ENCODE data around the gene TMEM253.

TMEM253 gene

GRCh38 chr14:21089877-21090193 is 11.0 kb upstream of the TMEM253 start:
- no peak for DNase-seq

- peak in 11 of 56 donors; percentile 2 to 52 (median 17) for DNase-seq
Measured at GRCh38 chr14:21090194-21090939, 10.5 kb upstream of the TMEM253 start.

- DNase-seq: no peak
Measured at GRCh38 chr14:21090940-21091663, 9.8 kb upstream of the TMEM253 start.

GRCh38 chr14:21091821-21092272 is 9.0 kb upstream of the TMEM253 start:
- DNase-seq: no peak

GRCh38 chr14:21092273-21093011 is 8.4 kb upstream of the TMEM253 start:
- DNase-seq: peak in 48 of 56 donors; percentile 27 to 86 (median 62)

GRCh38 chr14:21093018-21093417 is 7.8 kb upstream of the TMEM253 start:
- no peak for DNase-seq

GRCh38 chr14:21093769-21094681 is 6.8 kb upstream of the TMEM253 start:
- peak in 12 of 56 donors; percentile 13 to 48 (median 32) for DNase-seq

- DNase-seq: peak in 8 of 56 donors; percentile 6 to 43 (median 24)
Measured at GRCh38 chr14:21095430-21096205, 5.2 kb upstream of the TMEM253 start.

- no peak for DNase-seq
Measured at GRCh38 chr14:21096438-21096837, 4.4 kb upstream of the TMEM253 start.

GRCh38 chr14:21096978-21097635 is 3.8 kb upstream of the TMEM253 start:
- peak in 3 of 56 donors; percentile 26 to 51 (median 31) for DNase-seq

GRCh38 chr14:21097636-21098075 is 3.2 kb upstream of the TMEM253 start:
- peak in 18 of 56 donors; percentile 4 to 78 (median 28) for DNase-seq

- DNase-seq: peak in 36 of 56 donors; percentile 16 to 79 (median 43)
Measured at GRCh38 chr14:21098076-21098891, 2.6 kb upstream of the TMEM253 start, which contains the start of gene ZNF219. Gene ZNF219, minus strand, starts transcription at chr14:21098655. Its CDS starts 5,064 bp downstream, at chr14:21093591.

- DNase-seq: no peak
Measured at GRCh38 chr14:21098892-21099595, 1.8 kb upstream of the TMEM253 start.

- DNase-seq: no peak
Measured at GRCh38 chr14:21099596-21099985, 1.3 kb upstream of the TMEM253 start.

GRCh38 chr14:21101802-21102413 is 1.0 kb downstream of the TMEM253 start:
- DNase-seq: no peak

GRCh38 chr14:21102521-21103410 is 1.9 kb downstream of the TMEM253 start:
- DNase-seq: no peak

Data from amygdala (tissue), 56 donors.